GM18502 (cell line): ENCODE measurements around the gene OSMR.

Experiments used
- ATAC-seq: cut with Tn5 transposase; IDR thresholded peaks from one replicate; pipeline ENCODE4 v1.9.1; 2021; ENCODE audit warnings: mild to moderate bottlenecking; ENCODE audit not compliant: unreplicated experiment, poor library complexity

Gene OSMR

DNA sequence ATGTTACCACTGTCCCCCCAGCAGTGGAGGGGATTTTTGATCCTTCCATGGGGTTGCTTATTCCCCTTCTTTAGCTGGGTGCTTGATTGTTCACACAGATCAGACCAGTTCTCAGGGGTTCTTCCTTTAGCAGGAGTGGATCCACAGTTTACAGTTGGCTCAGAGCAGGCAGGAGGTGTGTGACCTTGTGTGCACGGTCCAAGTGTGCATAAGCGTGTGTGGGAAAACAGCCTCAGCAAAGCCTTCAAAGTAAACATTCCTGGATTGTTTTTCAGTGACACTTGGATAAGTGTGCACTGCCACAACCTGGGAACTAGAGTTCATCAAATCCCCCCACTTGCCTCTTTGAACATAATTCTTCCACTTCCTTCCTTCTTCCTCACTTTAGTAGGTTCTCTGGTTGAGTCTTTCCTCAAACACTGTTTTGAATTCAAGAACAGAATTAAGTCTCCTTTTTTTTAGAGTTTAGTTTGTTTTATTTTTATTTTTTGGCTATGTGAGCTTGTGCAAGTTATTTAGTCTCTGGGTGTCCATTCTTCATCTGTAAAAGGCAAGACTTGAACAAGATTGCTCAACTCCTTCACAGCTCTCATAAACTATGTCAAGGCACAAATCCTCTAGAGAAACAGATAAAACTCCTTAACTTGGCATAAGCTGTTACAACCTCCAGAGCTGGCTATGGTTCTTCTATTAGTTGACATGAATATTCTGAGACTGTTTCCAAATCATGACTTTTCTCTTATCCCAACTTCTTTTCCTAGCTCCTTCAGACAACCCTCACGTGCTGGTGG is 78.0 kb downstream of the OSMR start:
- no peak for ATAC-seq

GRCh38 chr5:38925154-38925925 is 79.5 kb downstream of the OSMR start:
- no peak for ATAC-seq

DNA sequence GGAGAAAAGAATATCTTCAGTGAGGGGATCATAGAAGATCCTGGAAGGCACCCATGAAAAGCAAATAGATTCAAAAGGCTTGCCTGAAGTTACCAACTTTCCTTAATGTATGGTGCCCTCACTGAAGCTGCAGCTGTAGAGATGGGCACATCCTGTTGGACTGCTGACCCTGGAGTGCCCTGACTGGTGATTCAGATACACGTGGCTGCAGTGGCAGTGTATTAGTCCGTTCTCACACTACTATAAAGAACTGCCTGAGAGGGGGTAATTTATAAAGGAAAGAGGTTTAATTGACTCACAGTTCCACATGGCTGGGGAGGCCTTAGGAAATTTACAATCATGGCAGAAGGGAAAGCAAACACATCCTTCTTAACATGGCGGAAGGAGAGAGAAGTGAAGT is 80.3 kb downstream of the OSMR start:
- no peak for ATAC-seq

DNA sequence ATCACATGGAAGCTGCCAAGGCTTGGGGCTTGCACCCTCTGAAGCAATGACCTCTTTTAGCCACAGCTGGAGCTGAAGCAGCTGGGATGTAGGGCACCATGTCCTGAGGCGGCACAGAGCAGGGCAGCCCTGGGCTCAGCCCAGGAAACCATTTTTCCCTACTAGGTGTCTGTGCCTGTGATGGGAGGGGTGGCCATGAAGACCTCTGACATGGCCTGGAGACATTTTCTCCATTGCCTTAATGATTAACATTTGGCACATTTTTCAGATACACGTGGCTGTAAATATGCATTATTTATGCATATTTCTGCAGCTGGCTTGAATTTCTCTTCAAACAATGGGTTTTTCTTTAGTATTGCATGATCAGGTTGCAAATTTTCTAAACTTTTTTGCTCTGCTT is 81.7 kb downstream of the OSMR start:
- no peak for ATAC-seq

DNA sequence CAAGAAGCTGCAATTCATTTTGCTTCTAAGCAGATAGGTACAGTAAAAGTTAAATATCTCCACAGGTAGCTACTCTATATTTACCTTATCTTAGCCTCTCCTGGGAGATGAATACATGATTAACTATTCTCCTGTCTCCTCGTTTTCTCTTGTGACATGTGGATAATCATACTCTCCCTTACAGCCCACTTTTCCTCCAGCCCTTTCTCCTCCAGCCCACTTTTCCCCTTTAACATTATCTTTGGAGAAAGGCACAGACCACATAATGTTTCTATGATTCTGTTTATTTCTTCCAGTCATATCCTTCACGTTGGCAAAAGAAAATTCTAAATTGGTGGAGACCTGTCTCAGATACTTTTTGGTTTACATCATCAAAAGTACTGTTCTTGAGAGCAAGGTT is 84.0 kb downstream of the OSMR start:
- no peak for ATAC-seq

- ATAC-seq: no peak
Observed at GRCh38 chr5:38931731-38932130, 85.9 kb downstream of the OSMR start.

DNA sequence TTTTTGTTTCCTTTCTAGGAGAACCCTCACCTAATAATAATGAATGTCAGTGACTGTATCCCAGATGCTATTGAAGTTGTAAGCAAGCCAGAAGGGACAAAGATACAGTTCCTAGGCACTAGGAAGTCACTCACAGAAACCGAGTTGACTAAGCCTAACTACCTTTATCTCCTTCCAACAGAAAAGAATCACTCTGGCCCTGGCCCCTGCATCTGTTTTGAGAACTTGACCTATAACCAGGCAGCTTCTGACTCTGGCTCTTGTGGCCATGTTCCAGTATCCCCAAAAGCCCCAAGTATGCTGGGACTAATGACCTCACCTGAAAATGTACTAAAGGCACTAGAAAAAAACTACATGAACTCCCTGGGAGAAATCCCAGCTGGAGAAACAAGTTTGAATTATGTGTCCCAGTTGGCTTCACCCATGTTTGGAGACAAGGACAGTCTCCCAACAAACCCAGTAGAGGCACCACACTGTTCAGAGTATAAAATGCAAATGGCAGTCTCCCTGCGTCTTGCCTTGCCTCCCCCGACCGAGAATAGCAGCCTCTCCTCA is 87.1 kb downstream of the OSMR start:
- no peak for ATAC-seq

- ATAC-seq: no peak
Observed at GRCh38 chr5:38935437-38935836, 89.6 kb downstream of the OSMR start.

DNA sequence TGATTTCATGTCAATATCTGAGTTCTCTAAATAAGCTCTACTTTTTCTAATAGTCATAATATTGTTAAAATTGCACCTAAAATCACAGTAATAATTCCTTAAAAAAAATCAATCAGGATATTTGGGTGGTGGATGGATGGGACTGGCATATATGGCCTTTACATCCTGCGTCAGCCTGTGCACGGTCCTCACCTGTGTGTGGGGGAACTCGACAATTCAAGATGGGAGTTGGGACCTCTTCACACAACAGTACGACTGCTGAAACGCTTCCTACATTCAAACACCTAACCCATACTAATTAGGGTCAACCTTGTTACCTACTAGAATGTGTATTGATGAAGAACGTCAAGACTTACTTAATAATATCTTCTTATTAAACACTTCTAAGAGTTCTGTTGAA is 90.5 kb downstream of the OSMR start:
- no peak for ATAC-seq

GRCh38 chr5:38938424-38938823 is 92.6 kb downstream of the OSMR start:
- ATAC-seq: no peak

- ATAC-seq: no peak
Observed at GRCh38 chr5:38938973-38939372, 93.2 kb downstream of the OSMR start.

- ATAC-seq: no peak
Observed at GRCh38 chr5:38940230-38940858, 94.5 kb downstream of the OSMR start.

DNA sequence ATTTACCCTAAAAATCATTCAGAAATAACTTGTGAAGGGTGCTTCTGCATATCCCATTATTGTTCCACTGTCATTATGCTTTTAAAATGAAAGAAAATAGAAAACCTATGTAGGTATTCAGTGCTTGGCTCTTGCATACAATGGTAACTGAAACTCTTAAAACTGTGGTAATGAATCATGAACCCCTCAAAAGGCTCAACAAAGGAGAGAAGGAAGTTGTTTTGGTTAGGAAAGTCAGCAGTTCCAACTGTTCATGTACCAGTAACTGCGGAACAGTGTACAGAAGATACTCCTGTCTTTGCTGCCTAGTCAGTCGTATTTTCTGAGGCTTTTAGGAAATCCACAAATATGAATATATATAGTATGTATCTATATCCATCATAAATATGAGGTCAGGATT is 96.1 kb downstream of the OSMR start:
- no peak for ATAC-seq

DNA sequence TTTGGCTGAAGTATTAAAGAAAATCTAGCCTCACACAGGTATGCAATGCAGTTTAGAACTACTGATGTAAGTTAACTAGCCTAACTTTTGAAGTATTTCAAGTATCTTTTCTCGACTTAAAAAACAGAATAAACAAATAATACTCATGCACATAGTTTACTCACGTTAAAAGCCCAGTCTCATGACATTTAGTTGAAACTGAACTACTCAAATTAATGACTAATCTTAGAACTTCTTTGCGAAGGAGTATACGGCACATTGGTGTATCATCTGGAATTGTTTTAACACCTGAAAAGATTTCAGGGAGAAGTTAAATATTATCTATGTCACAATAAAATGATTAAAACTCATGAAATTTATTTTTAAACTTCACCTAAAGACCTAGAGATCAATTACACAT is 98.5 kb downstream of the OSMR start:
- no peak for ATAC-seq

DNA sequence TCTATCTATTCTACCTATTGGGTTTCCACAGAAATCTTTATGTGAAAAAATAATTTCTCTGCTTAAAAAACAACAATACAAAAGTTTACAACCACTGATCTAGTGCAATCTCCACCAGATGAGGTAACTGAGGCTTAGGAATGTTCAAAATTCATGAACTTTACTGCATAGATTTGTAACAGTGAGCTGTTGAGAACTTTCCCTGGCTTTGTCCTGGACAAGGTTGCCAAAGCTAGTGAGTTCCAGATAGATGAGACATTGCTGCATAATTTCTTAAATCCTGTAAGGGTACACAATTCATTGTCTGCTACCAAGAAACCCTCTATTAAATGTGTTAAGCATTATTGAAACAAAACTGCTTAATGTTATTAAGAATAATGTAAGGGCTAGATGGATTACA is 102.7 kb downstream of the OSMR start:
- no peak for ATAC-seq

DNA sequence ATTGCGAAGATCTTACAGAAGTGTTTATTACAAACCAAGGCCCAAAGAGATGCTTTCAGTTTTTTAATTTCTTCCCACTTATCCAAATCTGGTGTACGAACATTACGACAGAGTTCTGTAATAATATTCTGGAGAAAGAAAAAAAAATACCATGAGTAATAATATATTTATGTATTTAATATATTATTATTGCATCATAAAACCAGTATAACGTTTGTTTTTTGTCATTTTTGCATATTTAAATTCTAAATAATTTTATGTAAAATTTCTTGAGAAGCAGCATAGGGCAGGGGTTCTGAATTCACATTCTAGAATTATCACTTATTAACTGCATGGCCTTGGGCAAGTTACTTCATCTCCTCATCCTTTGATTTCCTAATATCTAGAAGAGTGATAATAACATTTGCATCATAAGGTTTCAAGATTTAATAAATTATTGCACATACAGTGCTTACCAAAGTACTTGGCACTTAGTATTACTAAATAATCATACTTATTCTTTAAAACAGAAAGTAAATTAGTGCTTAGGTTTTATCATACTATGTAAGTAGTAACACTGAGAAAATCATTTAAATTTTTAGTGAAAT is 107.7 kb downstream of the OSMR start:
- ATAC-seq: no peak

- ATAC-seq: no peak
Observed at GRCh38 chr5:38961691-38962090, 115.9 kb downstream of the OSMR start.

GRCh38 chr5:38968665-38969064 is 122.9 kb downstream of the OSMR start:
- ATAC-seq: no peak

DNA sequence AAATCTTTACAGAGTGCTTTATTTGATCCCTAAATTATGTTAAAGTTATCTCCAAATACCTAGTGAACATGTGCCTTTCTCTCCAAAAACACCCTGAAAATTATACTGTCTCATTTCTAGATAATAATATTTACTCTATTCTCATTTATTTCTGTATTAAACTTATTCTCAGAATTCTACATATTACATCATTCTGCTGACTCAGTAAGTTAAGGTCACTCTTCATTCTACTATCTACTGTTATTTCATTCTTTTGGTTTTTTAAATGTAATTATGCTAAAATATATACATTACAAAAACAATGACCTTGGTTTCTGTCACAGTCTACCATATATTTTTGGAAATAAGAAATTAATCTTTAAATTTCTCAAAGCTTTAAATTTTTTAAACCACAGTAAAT is 132.2 kb downstream of the OSMR start:
- no peak for ATAC-seq

- no peak for ATAC-seq
Observed at GRCh38 chr5:38979535-38979934, 133.7 kb downstream of the OSMR start.
